Activated B cell treated with CpG ODN at 0.5 μM for 24 hours (primary cell): ENCODE data around the gene ANO2. TPM values are rescaled to one million over a fixed set of nuclear protein-coding genes. Genes with fewer than 3 reads are reported as not detected.

Experiments
- ATAC-seq: fragments of 200-7000 bp; cut with Tn5 transposase; one replicate; pipeline ENCODE4 v1.10.0; 2021; ENCODE audit warnings: low read depth, mild to moderate bottlenecking, moderate library complexity
- CTCF ChIA-PET: fragments of 350-600 bp; sonication (Branson Sonifier 250); formaldehyde crosslinking; loops from one replicate; lab custom pipeline; 2021; ENCODE audit warnings: antibody characterized with exemption; lab: Charles Lee
- POLR2A ChIA-PET: fragments of 350-600 bp; sonication (Branson Sonifier 250); formaldehyde crosslinking; loops from one replicate; lab custom pipeline; 2021; ENCODE audit warnings: antibody characterized with exemption; lab: Charles Lee
- DNase-seq: peaks from one replicate; pipeline ENCODE4 v3.0.0; 2022
- H3K27ac Mint-ChIP-seq: one replicate; pipeline ENCODE4 v1.8.0; 2020; ENCODE audit warnings: mixed read lengths
- H3K27me3 Mint-ChIP-seq: one replicate; pipeline ENCODE4 v1.8.0; 2021; ENCODE audit warnings: mixed read lengths
- H3K36me3 Mint-ChIP-seq: one replicate; pipeline ENCODE4 v1.8.0; 2021; ENCODE audit warnings: low read depth, mixed read lengths
- H3K4me1 Mint-ChIP-seq: one replicate; pipeline ENCODE4 v1.8.0; 2021; ENCODE audit warnings: mixed read lengths
- H3K4me3 Mint-ChIP-seq: one replicate; pipeline ENCODE4 v1.8.0; 2020; ENCODE audit warnings: mild to moderate bottlenecking, mixed read lengths
- H3K9me3 Mint-ChIP-seq: one replicate; pipeline ENCODE4 v1.8.0; 2020; ENCODE audit warnings: mixed read lengths
- intact Hi-C: fragments of 100-400 bp; cut with micrococcal nuclease; formaldehyde crosslinking; loops from one replicate; pipeline ENCODE4 v1.15.1; 2024
- total RNA-seq: library from RNA; stranded (reverse); gene quantifications from 2 replicates; pipeline ENCODE4 v1.2.3, GENCODE V29; 2022
- TF ChIP-seq, protein P1 (sequence below): fragments of 200-600 bp; IDR thresholded peaks from one replicate; pipeline ENCODE4 v1.8.0; 2022; ENCODE audit warnings: antibody characterized with exemption, mild to moderate bottlenecking

Gene ANO2
- total RNA-seq, 1 donor from 2014 or later, result not detected

DNA sequence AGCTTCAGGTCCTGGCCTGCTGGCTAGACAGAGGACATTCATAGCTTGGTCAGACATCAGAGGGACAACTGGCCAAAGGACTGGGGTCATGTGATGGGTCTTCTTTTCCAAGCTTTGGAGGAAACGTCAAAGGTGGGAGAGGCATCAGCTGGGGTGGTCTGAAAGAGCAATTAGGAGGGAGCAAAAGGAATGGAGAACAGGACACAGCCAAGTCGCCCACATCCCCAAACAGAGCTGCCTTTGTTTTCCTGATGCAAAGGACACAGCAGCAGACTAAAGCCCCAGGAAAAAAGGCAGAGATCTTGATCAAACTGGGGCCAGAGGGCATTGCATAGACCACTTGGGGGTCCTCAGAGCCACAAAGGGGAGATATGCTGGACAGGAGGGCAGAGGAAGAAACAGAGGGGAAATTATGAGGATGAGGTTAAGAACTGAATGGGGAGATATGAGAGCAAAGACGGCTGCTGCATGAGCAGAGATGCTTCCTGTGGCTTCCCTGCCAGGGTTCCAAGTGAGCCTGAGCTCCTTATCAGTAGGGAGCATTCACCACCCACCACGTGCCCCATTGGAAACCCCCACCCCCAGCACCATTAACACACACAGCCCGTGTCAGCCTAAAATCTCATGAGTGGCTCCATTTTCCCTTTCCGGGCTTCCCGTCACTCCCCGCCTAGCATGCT lies 62.4 kb downstream of the ANO2 start:
- ChIA-PET POLR2A (no interaction called here), CTCF (no interaction called here)
- H3K27ac Mint-ChIP-seq, result no peak overlapping the region
- ATAC-seq (no peak), DNase-seq (no peak)
- intact Hi-C loops, result no loop called here
- H3K4me3 Mint-ChIP-seq, result no peak overlapping the region
- TF ChIP-seq, protein P1, sequence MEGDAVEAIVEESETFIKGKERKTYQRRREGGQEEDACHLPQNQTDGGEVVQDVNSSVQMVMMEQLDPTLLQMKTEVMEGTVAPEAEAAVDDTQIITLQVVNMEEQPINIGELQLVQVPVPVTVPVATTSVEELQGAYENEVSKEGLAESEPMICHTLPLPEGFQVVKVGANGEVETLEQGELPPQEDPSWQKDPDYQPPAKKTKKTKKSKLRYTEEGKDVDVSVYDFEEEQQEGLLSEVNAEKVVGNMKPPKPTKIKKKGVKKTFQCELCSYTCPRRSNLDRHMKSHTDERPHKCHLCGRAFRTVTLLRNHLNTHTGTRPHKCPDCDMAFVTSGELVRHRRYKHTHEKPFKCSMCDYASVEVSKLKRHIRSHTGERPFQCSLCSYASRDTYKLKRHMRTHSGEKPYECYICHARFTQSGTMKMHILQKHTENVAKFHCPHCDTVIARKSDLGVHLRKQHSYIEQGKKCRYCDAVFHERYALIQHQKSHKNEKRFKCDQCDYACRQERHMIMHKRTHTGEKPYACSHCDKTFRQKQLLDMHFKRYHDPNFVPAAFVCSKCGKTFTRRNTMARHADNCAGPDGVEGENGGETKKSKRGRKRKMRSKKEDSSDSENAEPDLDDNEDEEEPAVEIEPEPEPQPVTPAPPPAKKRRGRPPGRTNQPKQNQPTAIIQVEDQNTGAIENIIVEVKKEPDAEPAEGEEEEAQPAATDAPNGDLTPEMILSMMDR, result no peak
- peaks cover under 1% of the 10 kb centered on the region for H3K4me1 Mint-ChIP-seq
- H3K27me3 Mint-ChIP-seq, result peaks cover 21% of the 10 kb centered on the region
- H3K9me3 Mint-ChIP-seq, result no peaks in the 10 kb centered on the region
- no peaks in the 10 kb centered on the region for H3K36me3 Mint-ChIP-seq

DNA sequence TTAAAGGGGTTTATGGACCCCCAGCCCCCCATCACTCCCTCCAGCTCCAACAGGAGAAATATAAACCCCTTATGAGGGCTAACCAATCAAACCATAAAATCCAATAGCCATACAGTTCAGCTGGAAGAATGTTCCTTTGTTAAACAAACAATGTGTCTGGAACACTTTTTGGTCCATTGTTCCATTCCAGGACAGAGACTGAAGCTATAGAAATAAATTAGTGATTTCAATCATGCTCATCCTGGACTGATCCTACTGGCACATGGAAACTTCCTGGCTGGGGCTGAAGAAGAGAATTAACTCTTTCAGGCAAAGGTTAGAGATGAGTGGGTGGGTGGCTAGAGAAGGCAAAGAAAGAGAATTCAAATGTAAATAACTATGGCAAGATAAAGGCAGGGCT lies 63.4 kb downstream of the ANO2 start:
- H3K36me3 Mint-ChIP-seq, result no peaks in the 10 kb centered on the region
- ChIA-PET CTCF (no interaction called here), POLR2A (no interaction called here)
- H3K4me1 Mint-ChIP-seq, result no peaks in the 10 kb centered on the region
- ATAC-seq (no peak), DNase-seq (no peak)
- no peaks in the 10 kb centered on the region for H3K9me3 Mint-ChIP-seq
- intact Hi-C loops, result no loop called here
- H3K27me3 Mint-ChIP-seq, result peaks cover 18% of the 10 kb centered on the region
- no peak overlapping the region for H3K27ac Mint-ChIP-seq
- TF ChIP-seq, protein P1, result no peak
- no peak overlapping the region for H3K4me3 Mint-ChIP-seq

DNA sequence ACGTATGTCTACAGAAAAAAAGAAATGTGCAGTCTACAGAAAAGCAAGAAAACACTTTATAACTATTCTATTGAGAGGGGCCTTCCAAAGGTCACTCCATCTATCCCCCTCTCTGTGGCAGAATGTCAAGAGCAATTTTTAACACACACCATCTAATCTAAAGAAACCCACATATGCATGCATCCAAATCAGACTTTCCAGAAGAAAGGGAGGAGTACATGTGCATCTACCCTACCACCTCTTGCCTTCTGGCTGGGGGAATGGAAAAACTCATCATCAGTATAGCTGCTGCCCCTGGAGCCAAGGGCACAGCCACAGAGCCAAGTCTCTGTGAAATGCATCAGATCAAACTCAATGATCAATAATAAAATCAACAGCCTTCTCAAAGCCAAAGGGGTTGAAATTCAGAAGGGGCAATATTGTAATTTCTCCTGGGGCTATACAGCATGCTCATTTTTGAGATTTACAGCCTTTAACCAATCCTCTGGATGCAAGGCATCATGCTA lies 63.9 kb downstream of the ANO2 start:
- H3K4me1 Mint-ChIP-seq, result no peaks in the 10 kb centered on the region
- CTCF ChIA-PET, result no interaction called here

DNA sequence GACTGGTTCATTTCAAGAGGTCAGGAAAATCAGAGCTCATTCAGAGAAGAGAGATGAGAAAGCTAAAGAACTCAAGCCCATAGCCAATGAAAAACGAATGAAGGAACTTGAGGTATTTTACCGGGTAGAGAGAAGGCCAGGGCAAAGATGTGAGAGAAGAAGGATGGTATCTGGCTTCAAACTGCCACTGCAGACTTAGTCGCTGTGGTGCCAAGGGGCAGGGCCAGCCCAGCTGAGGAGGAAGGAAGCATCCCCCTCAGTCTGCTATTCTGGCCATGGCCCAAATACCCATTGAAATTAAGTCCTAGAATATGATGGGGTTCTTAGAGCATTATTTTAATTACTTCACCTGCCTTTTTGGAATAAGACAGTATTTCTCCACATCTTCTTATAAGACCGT lies 69.2 kb downstream of the ANO2 start:
- H3K9me3 Mint-ChIP-seq, result no peaks in the 10 kb centered on the region
- CTCF ChIA-PET, result no interaction called here
- ATAC-seq, result no peak
- H3K4me3 Mint-ChIP-seq, result no peak overlapping the region
- no peaks in the 10 kb centered on the region for H3K36me3 Mint-ChIP-seq
- no peaks in the 10 kb centered on the region for H3K4me1 Mint-ChIP-seq
- POLR2A ChIA-PET, result no interaction called here
- TF ChIP-seq, protein P1, result no peak
- no peak overlapping the region for H3K27ac Mint-ChIP-seq
- H3K27me3 Mint-ChIP-seq, result peaks cover 2% of the 10 kb centered on the region
- no peak for DNase-seq
- intact Hi-C loops, result no loop called here

More for the DNA sequence above, 63.9 kb downstream of the ANO2 start:
- DNase-seq (no peak), ATAC-seq (no peak)
- Mint-ChIP-seq H3K4me3 (no peak overlapping the region), H3K27ac (no peak overlapping the region), H3K27me3 (peaks cover 16% of the 10 kb centered on the region), H3K36me3 (no peaks in the 10 kb centered on the region), H3K9me3 (no peaks in the 10 kb centered on the region)
- POLR2A ChIA-PET, result no interaction called here
- intact Hi-C loops, result no loop called here
- TF ChIP-seq, protein P1, result no peak

DNA sequence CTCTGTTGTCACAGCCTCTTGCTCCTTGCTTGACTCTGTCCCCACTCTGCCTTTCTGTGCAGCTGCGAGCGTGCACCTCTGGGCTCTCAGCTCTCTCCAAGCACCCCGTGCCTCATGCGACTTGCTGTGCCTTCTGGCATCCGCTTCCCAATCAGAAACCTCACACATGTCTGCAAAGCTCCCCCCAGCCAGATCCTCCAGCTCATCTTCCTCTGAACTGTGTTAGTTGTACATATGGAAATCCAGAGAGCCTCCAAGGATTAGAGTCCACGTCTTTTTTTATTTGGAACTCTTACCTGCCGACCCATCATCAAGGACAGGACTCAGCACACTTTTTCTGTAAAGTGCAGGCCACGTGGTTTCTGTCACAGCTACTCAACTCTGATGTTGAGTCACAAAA lies 70.5 kb downstream of the ANO2 start:
- no peak for ATAC-seq

More for the DNA sequence above, 70.5 kb downstream of the ANO2 start:
- H3K27ac Mint-ChIP-seq, result no peak overlapping the region
- TF ChIP-seq, protein P1, result no peak
- no peaks in the 10 kb centered on the region for H3K9me3 Mint-ChIP-seq
- POLR2A ChIA-PET, result no interaction called here
- intact Hi-C loops, result no loop called here
- no peak overlapping the region for H3K4me3 Mint-ChIP-seq
- CTCF ChIA-PET, result no interaction called here
- H3K36me3 Mint-ChIP-seq, result no peaks in the 10 kb centered on the region
- DNase-seq, result no peak
- H3K4me1 Mint-ChIP-seq, result no peaks in the 10 kb centered on the region
- H3K27me3 Mint-ChIP-seq, result peaks cover 2% of the 10 kb centered on the region
